Hematopoietic multipotent progenitor cell treated with erythropoietin and hydrocortisone succinate and interleukin-3 and kit ligand, for 6 days (in vitro differentiated cells): ENCODE measurements around the gene HMGB3.
"Not testable (repeated sequence)": the region's sequence is repeated elsewhere in the genome, so short reads cannot be mapped to it uniquely, and the experiment has no call there.

ENCODE experiments used
- DNase-seq: peaks from one replicate; pipeline ENCODE4 v3.0.0-alpha.2; 2015

The HMGB3 gene

DNA sequence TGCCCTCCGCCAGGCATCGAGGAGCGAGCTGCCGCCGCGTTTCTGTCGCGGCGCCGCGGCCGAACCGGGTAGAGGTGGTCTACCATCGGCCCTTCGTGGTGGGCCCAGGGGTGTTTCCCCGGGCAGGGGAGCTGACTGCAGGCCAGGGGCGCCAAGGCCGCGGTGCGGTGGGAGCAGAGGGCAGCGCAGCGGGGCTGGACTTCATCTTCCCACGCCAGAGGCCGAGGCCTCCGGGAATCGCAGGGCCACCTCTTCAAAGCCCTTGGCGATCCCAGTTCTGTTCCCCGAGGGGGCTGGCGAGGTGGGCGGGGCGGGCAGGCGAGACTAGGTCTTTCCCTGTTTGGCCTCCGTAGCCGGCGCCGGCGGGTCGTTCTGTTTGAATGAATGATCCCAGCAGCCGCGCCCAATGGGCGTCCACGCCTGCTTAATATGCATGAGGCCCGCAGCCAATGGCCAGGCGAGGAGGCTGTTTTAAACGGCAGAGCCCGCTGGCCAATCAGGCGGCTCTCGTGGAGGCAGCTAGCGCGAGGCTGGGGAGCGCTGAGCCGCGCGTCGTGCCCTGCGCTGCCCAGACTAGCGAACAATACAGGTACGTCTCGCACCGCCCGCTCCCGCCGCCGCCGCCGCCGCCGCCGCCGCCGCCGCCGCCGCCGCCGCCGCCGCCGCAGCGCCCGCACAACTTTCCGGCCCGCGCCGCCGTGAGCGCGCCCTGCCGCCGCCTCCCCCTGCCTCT, at the start of gene HMGB3:
Gene HMGB3 (plus strand): TSS at position 548 of the 733 bp plus-strand sequence. CDS start 2,265 bp downstream, outside the sequence.
- peak; percentile 95 for DNase-seq

- no peak for DNase-seq
Measured at GRCh38 chrX:150933945-150934350, 49.2 kb upstream of the HMGB3 start.

- no peak for DNase-seq
Measured at GRCh38 chrX:150934453-150934852, 48.7 kb upstream of the HMGB3 start.

GRCh38 chrX:150935467-150935866, 47.7 kb upstream of the HMGB3 start:
- DNase-seq, result no peak

- no peak for DNase-seq
Measured at GRCh38 chrX:150936556-150936955, 46.6 kb upstream of the HMGB3 start.

DNA sequence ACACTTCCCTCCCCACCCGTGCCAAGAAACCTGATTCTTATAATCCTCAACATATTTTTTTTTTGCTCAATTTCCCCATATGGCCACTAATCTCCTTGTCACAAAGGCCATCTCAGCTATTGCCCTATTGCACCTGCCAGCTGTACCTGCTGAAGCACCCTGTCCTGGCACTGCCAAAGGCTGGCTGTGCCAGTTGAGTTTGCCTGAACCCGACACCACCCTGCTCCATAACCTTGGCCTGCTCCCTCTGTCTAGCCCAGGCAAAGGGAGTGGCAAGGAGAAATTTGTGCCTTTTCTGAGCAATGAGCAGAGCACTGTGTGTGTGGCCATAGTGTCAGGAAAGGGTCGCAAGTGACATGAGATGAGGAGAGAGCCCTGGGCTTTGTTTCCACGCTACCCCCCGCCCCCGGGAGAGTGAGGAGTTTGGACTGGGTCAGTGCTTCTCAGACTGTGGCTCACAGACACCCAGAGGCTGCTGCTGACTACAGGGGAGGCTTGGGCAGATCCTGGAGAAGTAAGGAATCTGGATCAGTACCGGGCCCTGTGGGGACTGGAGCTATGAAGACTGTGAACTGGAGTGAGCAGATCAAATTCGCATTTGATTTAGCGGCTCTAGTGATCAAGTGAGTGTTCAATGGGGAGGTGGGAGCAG, 42.2 kb upstream of the HMGB3 start:
- DNase-seq, result no peak

DNA sequence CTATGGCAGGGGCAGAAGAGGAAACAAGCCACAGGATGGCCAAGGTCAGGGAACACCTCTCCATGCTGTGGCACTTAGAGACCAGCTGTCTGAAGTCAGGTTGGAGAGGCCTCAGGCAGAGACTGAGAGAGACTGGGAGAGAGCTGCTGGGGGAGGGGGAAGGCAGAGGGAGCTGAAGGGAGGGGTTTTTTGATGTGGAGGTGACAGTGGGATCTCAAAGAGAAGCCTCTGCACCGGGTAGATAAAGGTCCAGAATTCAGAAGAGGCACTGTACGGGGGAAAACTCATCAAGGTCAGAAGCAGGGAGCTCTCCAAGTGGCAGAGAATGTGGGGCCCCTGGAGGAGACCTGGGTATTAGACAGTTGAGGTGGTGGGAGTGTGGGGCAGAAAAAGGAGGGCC, 41.6 kb upstream of the HMGB3 start:
- DNase-seq, result peak; percentile 31

DNA sequence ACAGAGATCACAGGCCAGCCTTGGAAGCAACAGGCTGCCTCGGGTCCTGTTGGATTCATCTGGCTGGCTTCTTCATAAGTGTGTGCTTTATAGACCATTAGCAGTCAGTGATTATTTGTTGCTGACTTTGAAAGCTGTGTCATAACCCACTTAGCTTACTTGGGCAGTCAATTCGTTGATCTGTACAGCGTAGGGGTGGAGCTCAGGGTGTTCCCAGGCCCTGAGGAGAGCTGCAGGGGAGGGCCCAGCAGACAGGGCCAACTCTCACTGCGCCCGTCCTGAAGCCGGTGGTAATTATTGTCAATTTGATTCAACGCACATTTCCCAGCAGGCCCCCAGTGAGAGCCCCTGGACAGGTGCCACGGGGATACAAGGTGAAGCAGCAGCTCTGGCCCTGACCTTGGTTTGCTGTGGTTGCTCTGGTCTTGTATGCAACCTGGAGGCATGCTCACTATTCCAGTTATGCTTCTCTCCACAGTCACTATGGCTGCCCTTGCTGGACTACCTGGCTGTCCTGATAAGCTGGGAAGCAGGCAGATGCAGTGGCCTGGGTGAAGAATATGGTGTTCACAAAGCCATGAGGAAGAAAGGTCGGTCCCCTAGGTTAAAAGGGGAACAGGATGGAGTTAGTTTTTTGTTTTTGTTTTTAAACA, 40.1 kb upstream of the HMGB3 start:
- no peak for DNase-seq

- no peak for DNase-seq
Measured at GRCh38 chrX:150944233-150944632, 38.9 kb upstream of the HMGB3 start.

- no peak for DNase-seq
Measured at GRCh38 chrX:150954951-150955350, 28.2 kb upstream of the HMGB3 start.

- no peak for DNase-seq
Measured at GRCh38 chrX:150955590-150955989, 27.5 kb upstream of the HMGB3 start.

DNA sequence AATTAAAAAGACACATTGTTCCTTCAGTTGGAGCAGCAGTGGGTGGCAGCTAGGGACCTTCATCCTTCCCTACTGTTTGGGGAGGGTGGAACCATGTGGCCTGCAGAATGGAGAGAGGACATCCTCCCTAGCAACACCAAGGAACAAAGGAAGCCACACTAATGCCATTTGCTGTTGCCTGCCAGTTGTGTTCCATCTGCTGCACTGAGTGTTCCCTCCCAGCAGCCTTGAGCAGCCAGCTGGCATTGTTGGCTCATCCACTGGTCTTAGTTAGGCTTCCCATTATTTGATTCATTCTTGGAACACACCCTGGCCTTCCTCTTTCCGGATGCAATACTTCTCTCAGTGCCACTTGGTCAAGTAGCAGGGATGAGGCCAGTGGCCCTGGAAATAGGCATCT, 25.0 kb upstream of the HMGB3 start:
- no peak for DNase-seq

GRCh38 chrX:150959557-150959956, 23.6 kb upstream of the HMGB3 start:
- no peak for DNase-seq

DNA sequence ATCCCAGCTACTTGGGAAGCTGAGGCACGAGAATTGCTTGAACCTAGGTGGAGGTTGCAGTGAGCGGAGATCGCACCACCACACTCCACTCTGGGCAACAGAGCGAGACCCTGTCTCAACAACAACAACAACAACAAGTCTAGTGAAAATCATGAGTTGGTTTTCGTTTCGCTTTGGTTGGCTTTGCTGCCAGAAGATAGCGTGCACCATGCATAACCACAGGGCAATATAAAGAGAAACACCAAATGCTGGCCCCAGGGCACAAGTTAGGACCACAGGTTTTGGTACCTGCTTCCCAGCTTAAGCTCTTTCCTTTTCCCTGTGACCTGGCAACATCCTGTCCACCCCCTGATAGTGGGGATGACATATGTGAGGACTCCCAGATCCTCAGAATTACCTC, 21.5 kb upstream of the HMGB3 start:
- DNase-seq, result no peak

DNA sequence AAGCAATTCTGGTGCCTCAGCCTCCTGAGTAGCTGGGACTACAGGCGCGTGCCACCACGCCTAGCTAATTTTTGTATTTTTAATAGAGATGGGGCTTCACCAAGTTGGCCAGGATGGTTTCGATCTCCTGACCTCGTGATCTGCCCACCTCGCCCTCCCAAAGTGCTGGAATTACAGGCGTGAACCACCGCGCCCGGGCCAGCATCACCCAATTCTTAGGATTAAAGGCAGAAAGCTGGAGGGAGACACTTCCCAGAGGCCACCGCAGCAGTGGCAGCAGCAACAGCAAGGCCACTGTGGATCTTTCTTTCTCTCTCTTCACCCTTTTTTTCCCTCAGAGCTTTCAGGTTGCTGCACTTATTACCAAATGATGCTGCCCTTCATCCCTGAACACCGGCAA, 18.7 kb upstream of the HMGB3 start:
- DNase-seq, result not testable (repeated sequence)

DNA sequence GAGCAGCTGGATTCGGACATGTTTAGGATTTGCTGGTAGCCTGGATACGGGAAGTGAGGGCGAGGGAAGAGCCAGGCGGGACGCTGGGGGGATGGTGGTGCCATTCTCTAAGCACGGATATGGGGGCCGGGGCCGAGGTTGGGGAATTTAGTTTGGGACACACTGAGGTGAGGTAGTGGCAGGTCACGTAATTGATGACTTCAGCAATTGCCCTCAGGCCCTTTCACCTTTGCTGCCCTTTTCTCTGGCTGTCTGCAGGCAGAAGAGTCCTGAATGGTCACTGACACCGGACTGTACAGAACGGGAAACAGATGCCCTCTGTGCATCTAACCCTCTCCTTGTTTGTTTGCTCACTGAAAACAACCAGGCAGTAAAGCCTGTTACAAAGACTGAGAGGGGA, 16.9 kb upstream of the HMGB3 start:
- no peak for DNase-seq

DNA sequence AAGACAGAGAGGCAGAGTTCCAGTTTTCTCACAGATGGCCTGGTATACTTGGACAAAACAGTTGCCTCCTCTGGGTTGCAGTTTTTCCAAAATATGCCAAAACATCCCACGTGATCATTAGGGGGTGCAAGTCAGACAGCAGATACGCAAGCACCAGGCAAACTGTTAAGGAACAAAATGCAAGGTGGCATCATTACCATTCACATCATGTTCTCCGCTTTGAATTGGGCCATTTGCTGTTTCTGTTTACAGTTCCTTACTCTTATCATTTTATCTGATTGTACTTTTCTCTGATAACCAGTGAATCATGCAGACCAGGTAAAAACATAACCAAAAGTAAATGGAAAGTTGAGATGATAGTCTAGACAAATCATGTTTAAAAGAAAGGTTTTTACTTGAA, 16.4 kb upstream of the HMGB3 start:
- no peak for DNase-seq

DNA sequence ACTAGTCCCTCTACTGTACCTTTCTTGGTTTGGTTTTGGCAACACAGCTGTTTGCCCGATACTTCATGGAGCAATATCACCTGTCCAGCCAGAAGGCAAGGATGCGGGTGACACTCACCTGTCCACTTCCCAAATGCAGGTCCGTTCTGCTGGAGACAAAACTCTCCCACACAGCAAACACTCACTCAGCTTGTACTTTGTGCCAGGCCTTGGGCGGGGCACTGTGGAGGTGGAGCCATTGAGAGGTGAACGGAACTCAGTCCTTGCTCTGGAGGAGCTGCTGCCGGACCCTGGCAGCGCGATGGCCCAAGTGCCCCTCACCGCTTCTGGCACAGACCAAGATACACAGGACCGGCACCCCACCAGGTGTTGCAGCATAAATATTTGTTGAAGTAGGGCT, 15.3 kb upstream of the HMGB3 start:
- DNase-seq, result no peak

DNA sequence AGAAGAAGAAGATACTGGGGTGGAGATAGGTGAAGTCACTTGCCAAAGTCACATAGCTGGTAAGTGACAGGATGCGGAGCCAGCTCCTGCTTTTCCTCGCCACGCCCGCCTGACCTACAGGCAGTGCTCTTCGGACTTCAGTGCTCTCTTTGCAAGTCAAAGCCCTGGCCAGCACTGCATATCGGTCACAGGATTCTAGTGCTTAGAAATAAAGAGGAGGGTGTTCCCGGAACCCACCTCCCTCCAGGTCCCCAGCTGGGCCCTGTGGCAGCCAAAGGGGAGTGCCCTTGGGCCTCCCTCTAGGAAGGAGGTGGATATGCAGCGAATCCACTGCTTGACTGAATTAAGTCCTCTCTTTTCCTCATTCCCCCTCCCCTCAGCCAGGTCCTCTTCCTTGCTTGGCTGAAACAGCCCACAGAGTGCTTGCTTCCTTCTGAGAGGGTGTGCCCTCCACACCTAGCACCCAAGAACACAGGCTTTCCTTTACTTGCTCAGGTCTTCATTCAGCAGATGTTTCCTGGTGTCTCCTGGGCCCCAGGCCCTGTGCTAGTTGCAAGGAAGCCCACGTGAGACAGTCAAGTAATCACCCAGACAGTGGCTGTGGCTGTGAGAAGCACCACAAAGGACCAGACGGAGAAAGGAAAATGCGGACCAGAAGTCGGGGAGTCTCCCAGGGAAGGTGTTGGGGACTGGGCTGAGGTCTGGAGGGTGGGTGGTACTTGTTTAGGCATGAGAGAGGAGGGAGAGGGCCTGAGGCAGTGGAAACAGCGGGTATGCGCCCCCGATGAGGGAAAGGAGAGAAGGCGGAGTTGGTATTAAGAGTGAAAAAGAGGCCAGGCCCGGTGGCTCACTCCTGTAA, 14.0 kb upstream of the HMGB3 start:
- no peak for DNase-seq

- no peak for DNase-seq
Measured at GRCh38 chrX:150972450-150972849, 10.7 kb upstream of the HMGB3 start.

- DNase-seq, result no peak
Measured at GRCh38 chrX:150975655-150976390, 7.3 kb upstream of the HMGB3 start.

DNA sequence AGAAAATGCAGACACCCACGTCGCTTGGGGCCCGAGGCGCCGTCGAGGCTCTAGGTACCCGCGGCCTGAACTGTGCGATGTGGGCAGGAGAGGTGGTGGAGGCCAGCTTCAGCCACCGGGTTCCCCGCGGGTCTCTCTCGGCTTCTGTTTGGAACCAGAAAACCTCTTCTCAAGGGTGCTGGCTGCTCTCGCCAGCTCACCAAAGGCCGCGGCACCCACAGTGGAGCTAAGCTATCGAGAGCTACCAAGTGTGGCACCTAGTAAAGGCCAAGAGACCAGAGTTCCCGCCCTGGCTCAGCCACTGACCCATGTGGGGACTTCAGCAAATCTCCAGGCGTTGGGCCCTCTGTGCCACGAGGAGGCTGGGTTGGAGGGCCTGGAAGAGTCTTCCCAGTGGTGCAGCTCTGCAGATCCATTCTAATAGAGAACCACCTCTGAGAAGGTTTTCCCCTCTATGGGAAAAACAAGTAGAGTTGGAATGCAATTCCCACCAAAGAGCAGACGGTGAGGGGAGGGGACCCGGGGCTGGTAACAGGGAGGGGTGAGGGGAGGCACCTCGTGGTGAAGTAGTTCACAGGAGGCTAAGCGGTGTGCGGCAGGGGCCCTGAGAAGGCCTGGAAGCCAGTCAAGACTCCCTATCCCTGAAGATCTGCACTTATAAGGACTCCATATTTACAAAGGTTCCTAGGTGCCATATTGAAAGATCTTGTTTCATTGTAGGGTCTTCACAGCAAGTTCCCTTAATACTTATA, 5.5 kb upstream of the HMGB3 start:
- no peak for DNase-seq
